A549 (cell line): ENCODE results near the gene GAS7.

ENCODE experiments used
- ATOH8 ChIP-seq: fragments of 250-450 bp; sonication (Bioruptor Pico); IDR thresholded peaks from 2 replicates; pipeline ENCODE4 v1.5.0; 2020; ENCODE audit warnings: low read depth, mild to moderate bottlenecking, moderate library complexity
- BHLHE40 ChIP-seq: IDR thresholded peaks from 2 replicates; pipeline ENCODE4 v1.6.1; 2012; ENCODE audit warnings: low read depth, low read length, inconsistent platforms
- CBX8 ChIP-seq: fragments of 200-600 bp; sonication (generic); IDR thresholded peaks from 2 replicates; pipeline ENCODE4 v1.6.1; 2016
- CHD2 ChIP-seq: fragments of 150-350 bp; IDR thresholded peaks from 2 replicates; pipeline ENCODE4 v1.6.1; 2014; ENCODE audit warnings: low read length; ENCODE audit not compliant: partially characterized antibody
- CTCF ChIP-seq: fragments of >200 bp; sonication (Bioruptor Twin); formaldehyde crosslinking; IDR thresholded peaks from 3 replicates; pipeline ENCODE4 v1.5.1; 2016
- E2F6 ChIP-seq: IDR thresholded peaks from 2 replicates; pipeline ENCODE4 v1.6.1; 2012; ENCODE audit warnings: low read depth, borderline replicate concordance
- HOXA7 ChIP-seq: fragments of 250-450 bp; sonication (Bioruptor Pico); IDR thresholded peaks from 2 replicates; pipeline ENCODE4 v1.5.0; 2020; ENCODE audit warnings: mild to moderate bottlenecking, moderate library complexity
- NR3C1 ChIP-seq: fragments of >200 bp; sonication (Bioruptor Twin); formaldehyde crosslinking; IDR thresholded peaks from 3 replicates; pipeline ENCODE4 v1.6.1; 2017
- PHF8 ChIP-seq: fragments of 200-600 bp; sonication (generic); IDR thresholded peaks from 2 replicates; pipeline ENCODE4 v1.6.1; 2016; ENCODE audit warnings: low read depth, mild to moderate bottlenecking, antibody characterized with exemption, moderate library complexity, borderline replicate concordance
- POLR2A ChIP-seq: IDR thresholded peaks from 2 replicates; pipeline ENCODE4 v1.6.1; 2012; ENCODE audit warnings: mild to moderate bottlenecking, low read length
- RAD21 ChIP-seq, 2 experiments: fragments of >200 bp in 1 of 2; sonication (Bioruptor Twin) in 1 of 2; formaldehyde crosslinking in 1 of 2; IDR thresholded peaks in 1 of 2; conservative IDR thresholded peaks in 1 of 2; 2 replicates in 1 of 2; 3 replicates in 1 of 2; pipeline ENCODE4 v1.6.1; 2012 to 2018; ENCODE audit warnings: inconsistent platforms in 1 of 2
- RFX5 ChIP-seq: fragments of 450-650 bp; IDR thresholded peaks from 2 replicates; pipeline ENCODE4 v1.7.1; 2014; ENCODE audit warnings: antibody characterized with exemption, mild to moderate bottlenecking, moderate library complexity

- TF ChIP-seq BHLHE40 (no peak), POLR2A (no peak), CTCF (no peak), PHF8 (no peak), RFX5 (no peak), RAD21 (conservative IDR thresholded peaks at IDR 0.05 in 1 of 2, IDR thresholded peaks at IDR 0.05 in 1 of 2) (no peak), CBX8 (no peak), ATOH8 (no peak), NR3C1 (no peak), CHD2 (no peak), E2F6 (no peak), HOXA7 (CRISPR knock-in tag) (no peak)
Measured at GRCh38 chr17:10010752-10011151, 187.7 kb downstream of the GAS7 start.
